HepG2 (cell line): ENCODE measurements around the gene SLC6A8. TPM values are rescaled to one million over a fixed set of nuclear protein-coding genes. Genes with fewer than 3 reads are reported as not detected.

Experiments
- ATAC-seq: fragments of 200-7000 bp; cut with Tn5 transposase; 3 replicates; pipeline ENCODE4 v1.9.1; 2020; ENCODE audit warnings: mild to moderate bottlenecking, moderate library complexity
- BruUV-seq: library from RNA; stranded (reverse); fragments of 400-500 nt; replicated peaks from 2 replicates; lab custom pipeline; 2021; lab: Mats Ljungman, UMichigan
- CTCF ChIA-PET: fragments of 300-600 bp; formaldehyde crosslinking; extraction: SDS; loops from one replicate; lab custom pipeline; 2021; ENCODE audit warnings: low total read pairs, inconsistent platforms, low intra/inter-chr PET ratio; lab: Yijun Ruan, JAX
- POLR2A ChIA-PET: fragments of 350-600 bp; sonication (Branson Sonifier 250); formaldehyde crosslinking; loops from one replicate; lab custom pipeline; 2020; ENCODE audit warnings: antibody characterized with exemption, inconsistent platforms; lab: Yijun Ruan, JAX
- DNase-seq: peaks from one replicate; pipeline ENCODE4 v3.0.0-alpha.2; 2015; ENCODE audit warnings: low spot score
- FAIRE-seq: peaks from 3 replicates; lab custom pipeline; 2011; peaks lifted over from hg19 to GRCh38; lab: Jason Lieb, UNC
- H2AFZ ChIP-seq: one replicate; pipeline ENCODE4 v1.6.1; 2011; ENCODE audit warnings: low read length, inconsistent platforms
- H3K27ac ChIP-seq: fragments of 300-600 bp; 3 replicates; pipeline ENCODE4 v1.8.0; 2011; ENCODE audit warnings: mixed run types, mild to moderate bottlenecking, mixed read lengths, low read length, inconsistent platforms; ENCODE audit not compliant: insufficient read depth; ENCODE audit errors: extremely low read length
- H3K27me3 ChIP-seq, 2 experiments: fragments of 200-600 bp in 1 of 2; 2 replicates in 1 of 2; 3 replicates in 1 of 2; pipeline versions ENCODE4 v1.6.0 to v1.8.0; 2011; ENCODE audit warnings: low read length in 2 of 2, mild to moderate bottlenecking in 2 of 2, moderate library complexity in 2 of 2, inconsistent platforms in 1 of 2; ENCODE audit not compliant: insufficient read depth in 2 of 2, control insufficient read depth in 1 of 2
- H3K36me3 ChIP-seq, 2 experiments: fragments of 200-600 bp in 1 of 2; replicated peaks in 1 of 2; 2 replicates in 1 of 2; 3 replicates in 1 of 2; pipeline versions ENCODE4 v1.5.1 to v1.8.0; 2011; ENCODE audit warnings: low read length in 2 of 2, inconsistent platforms in 1 of 2; ENCODE audit not compliant: insufficient read depth in 2 of 2, control insufficient read depth in 1 of 2
- H3K4me1 ChIP-seq: 2 replicates; pipeline ENCODE4 v1.5.1; 2012; ENCODE audit warnings: low read length, inconsistent platforms; ENCODE audit not compliant: insufficient read depth
- H3K4me2 ChIP-seq: 2 replicates; pipeline ENCODE4 v1.6.0; 2011; ENCODE audit warnings: low read depth, low read length, inconsistent platforms
- H3K4me3 ChIP-seq, 3 experiments: fragments of 200-600 bp in 1 of 3; sonication (generic), shearing (Covaris generic) in 1 of 3; replicated peaks in 1 of 3; 2 replicates each; pipeline ENCODE4 v1.5.1; 2011 to 2016; ENCODE audit warnings: low read length in 3 of 3, inconsistent platforms in 2 of 3, low read depth in 2 of 3, mild to moderate bottlenecking in 2 of 3, control low read depth in 1 of 3, mixed read lengths in 1 of 3; ENCODE audit not compliant: insufficient read depth in 1 of 3
- H3K79me2 ChIP-seq: one replicate; pipeline ENCODE4 v1.6.1; 2011; ENCODE audit warnings: low read length, inconsistent platforms; ENCODE audit not compliant: insufficient read depth
- H3K9ac ChIP-seq: 2 replicates; pipeline ENCODE4 v1.6.0; 2011; ENCODE audit warnings: mild to moderate bottlenecking, low read depth, low read length, inconsistent platforms; ENCODE audit not compliant: insufficient read depth
- H3K9me3 ChIP-seq: 2 replicates; pipeline ENCODE4 v1.5.1; 2012; ENCODE audit warnings: mild to moderate bottlenecking, low read length
- H4K20me1 ChIP-seq: 2 replicates; pipeline ENCODE4 v1.6.0; 2011; ENCODE audit warnings: inconsistent platforms, mild to moderate bottlenecking, low read length, moderate library complexity; ENCODE audit not compliant: insufficient read depth
- ATF7-NPFF ChIP-seq: sonication (generic); formaldehyde crosslinking; IDR thresholded peaks from 2 replicates; pipeline ENCODE4 v1.8.1; 2023; ENCODE audit warnings: mild to moderate bottlenecking, low read depth, missing genetic modification reagents, moderate library complexity
- DRAP1 ChIP-seq: IDR thresholded peaks from 2 replicates; pipeline ENCODE4 v1.6.1; 2016; ENCODE audit warnings: missing genetic modification reagents, missing compliant biosample characterization
- EED ChIP-seq: sonication (generic); formaldehyde crosslinking; IDR thresholded peaks from 2 replicates; pipeline ENCODE4 v1.5.0; 2020; ENCODE audit warnings: mild to moderate bottlenecking, missing genetic modification reagents
- FLYWCH1 ChIP-seq: sonication (generic); formaldehyde crosslinking; IDR thresholded peaks from 2 replicates; pipeline ENCODE4 v1.8.1; 2023; ENCODE audit warnings: mild to moderate bottlenecking, missing genetic modification reagents
- KLF11 ChIP-seq: IDR thresholded peaks from 2 replicates; pipeline ENCODE4 v1.6.1; 2016; ENCODE audit warnings: missing compliant biosample characterization
- KLF13 ChIP-seq: sonication (generic); formaldehyde crosslinking; IDR thresholded peaks from 2 replicates; pipeline ENCODE4 v1.4.0; 2020; ENCODE audit warnings: mild to moderate bottlenecking, missing genetic modification reagents
- LRRFIP1 ChIP-seq: sonication (generic); formaldehyde crosslinking; conservative IDR thresholded peaks from 2 replicates; pipeline ENCODE4 v1.4.0; 2020; ENCODE audit warnings: missing genetic modification reagents
- NFKB2 ChIP-seq: sonication (generic); formaldehyde crosslinking; IDR thresholded peaks from 2 replicates; pipeline ENCODE4 v1.4.0; 2020; ENCODE audit warnings: missing genetic modification reagents, borderline replicate concordance
- NFYC ChIP-seq: IDR thresholded peaks from 2 replicates; pipeline ENCODE4 v1.6.1; 2016; ENCODE audit warnings: missing genetic modification reagents, missing compliant biosample characterization
- NRL ChIP-seq: sonication (generic); formaldehyde crosslinking; IDR thresholded peaks from 2 replicates; pipeline ENCODE4 v1.5.0; 2020; ENCODE audit warnings: missing genetic modification reagents, mild to moderate bottlenecking, moderate library complexity, borderline replicate concordance
- POLR2G ChIP-seq: fragments of 200-400 bp; formaldehyde crosslinking; IDR thresholded peaks from 2 replicates; pipeline ENCODE4 v1.6.1; 2018; ENCODE audit warnings: mild to moderate bottlenecking, low read depth, low read length, moderate library complexity
- SNRNP70 ChIP-seq: fragments of 200-400 bp; formaldehyde crosslinking; IDR thresholded peaks from 2 replicates; pipeline ENCODE4 v1.6.1; 2017; ENCODE audit warnings: mild to moderate bottlenecking, low read depth, low read length, moderate library complexity
- SP140L ChIP-seq: sonication (generic); formaldehyde crosslinking; IDR thresholded peaks from 2 replicates; pipeline ENCODE4 v1.4.0; 2020; ENCODE audit warnings: missing genetic modification reagents, borderline replicate concordance
- TOE1 ChIP-seq: sonication (generic); formaldehyde crosslinking; IDR thresholded peaks from 2 replicates; pipeline ENCODE4 v1.4.0; 2020; ENCODE audit warnings: mild to moderate bottlenecking, missing genetic modification reagents
- ZNF552 ChIP-seq: sonication (generic); formaldehyde crosslinking; IDR thresholded peaks from 2 replicates; pipeline ENCODE4 v1.9.0; 2022; ENCODE audit warnings: missing genetic modification reagents, mild to moderate bottlenecking, borderline replicate concordance
- ZNF878 ChIP-seq: sonication (generic); formaldehyde crosslinking; IDR thresholded peaks from 2 replicates; pipeline ENCODE4 v1.8.1; 2023; ENCODE audit warnings: mild to moderate bottlenecking, missing genetic modification reagents, moderate library complexity
- WGBS: methylation state at CpG from one replicate; pipeline ENCODE4 v1.1.6; 2017; ENCODE audit warnings: low lambda C conversion rate; 5-methylcytosine and 5-hydroxymethylcytosine counted together
- in situ Hi-C: cut with HindIII; loops from 2 replicates; pipeline ENCODE4 v1.10.0; 2017; ENCODE audit warnings: low pct_unique_long_range_greater_than_20kb; ENCODE audit not compliant: extremely low pct_ligation_motif_present
- intact Hi-C: fragments of 100-400 bp; cut with micrococcal nuclease; formaldehyde crosslinking; loops from one replicate; pipeline ENCODE4 v1.10.0; 2022; ENCODE audit not compliant: unreplicated experiment
- polyA plus RNA-seq, 8 experiments: library from polyadenylated mRNA; depleted of rRNA in 3 of 8; stranded (reverse) in 7 of 8; unstranded in 1 of 8; fragments of >200 nt; fragmentation: Illumina TruSeq in 4 of 8; extraction: Trizol in 4 of 8; gene quantifications; 2 replicates each; pipeline versions ENCODE4 v1.2.1 to v1.2.3, GENCODE V29; 2011 to 2016; ENCODE audit warnings: low read depth in 4 of 8, missing spikeins in 1 of 8, mixed read lengths in 1 of 8; ENCODE audit not compliant: insufficient read depth in 1 of 8
- total RNA-seq, 5 experiments: library from RNA; depleted of rRNA; stranded (reverse); fragments of >200 nt; fragmentation: Illumina TruSeq; extraction: Trizol; gene quantifications; 2 replicates each; pipeline ENCODE4 v1.2.3, GENCODE V29; 2016; ENCODE audit warnings: low read depth in 1 of 5
- TF ChIP-seq, protein P1 (sequence below): sonication (generic); formaldehyde crosslinking; IDR thresholded peaks from 2 replicates; pipeline ENCODE4 v1.5.0; 2020; ENCODE audit warnings: missing genetic modification reagents
- TF ChIP-seq, protein P2 (sequence below): sonication (generic); formaldehyde crosslinking; IDR thresholded peaks from 2 replicates; pipeline ENCODE4 v1.5.0; 2020; ENCODE audit warnings: missing genetic modification reagents
- TF ChIP-seq, protein P3 (sequence below): sonication (generic); formaldehyde crosslinking; IDR thresholded peaks from 2 replicates; pipeline ENCODE4 v1.4.0; 2020; ENCODE audit warnings: missing genetic modification reagents

SLC6A8 gene
- total and polyA plus RNA-seq, 2 of the 13 experiments (the other 11 are each of a cell fraction or from before 2014, with no cell fraction given) = 13.9 to 176 TPM

GRCh38 chrX:153670748-153671588, 16.8 kb upstream of the SLC6A8 start:
- Histone ChIP-seq H3K27me3 (peaks cover 0 to 4% of the 10 kb centered on the region in 2 experiments; a peak in 1 of 5 replicates), H3K9me3 (no peaks in the 10 kb centered on the region), H3K27ac (no peak overlapping the region), H2AFZ (no peak overlapping the region), H3K9ac (no peak overlapping the region), H3K4me1 (peaks cover 65% of the 10 kb centered on the region), H3K79me2 (no peaks in the 10 kb centered on the region), H3K4me2 (no peak overlapping the region), H3K36me3 (no peaks in the 10 kb centered on the region), H3K4me3 (no peak overlapping the region), H4K20me1 (no peaks in the 10 kb centered on the region)
- in situ Hi-C loops = loop anchor here (25.0 kb wide), 1 partner anchor 709 kb away; no protein-coding TSS in a partner anchor
- intact Hi-C loops = no loop called here
- FAIRE-seq (no peak), DNase-seq (no peak), ATAC-seq (no peak)
- 57% methylated on average over 3 of the region's 23 CpGs for WGBS
- TF ChIP-seq NRL (CRISPR knock-in tag) = no peak
- no peak for TF ChIP-seq ZNF552 (CRISPR knock-in tag)
- TF ChIP-seq NFYC (CRISPR knock-in tag) = no peak
- no peak for TF ChIP-seq FLYWCH1
- no peak for TF ChIP-seq ATF7-NPFF (CRISPR knock-in tag)
- no peak for TF ChIP-seq EED (CRISPR knock-in tag)
- TF ChIP-seq, protein P1, sequence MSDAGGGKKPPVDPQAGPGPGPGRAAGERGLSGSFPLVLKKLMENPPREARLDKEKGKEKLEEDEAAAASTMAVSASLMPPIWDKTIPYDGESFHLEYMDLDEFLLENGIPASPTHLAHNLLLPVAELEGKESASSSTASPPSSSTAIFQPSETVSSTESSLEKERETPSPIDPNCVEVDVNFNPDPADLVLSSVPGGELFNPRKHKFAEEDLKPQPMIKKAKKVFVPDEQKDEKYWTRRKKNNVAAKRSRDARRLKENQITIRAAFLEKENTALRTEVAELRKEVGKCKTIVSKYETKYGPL (CRISPR knock-in tag) = no peak
- no peak for TF ChIP-seq KLF13 (CRISPR knock-in tag)
- no peak for TF ChIP-seq TOE1
- TF ChIP-seq, protein P2, sequence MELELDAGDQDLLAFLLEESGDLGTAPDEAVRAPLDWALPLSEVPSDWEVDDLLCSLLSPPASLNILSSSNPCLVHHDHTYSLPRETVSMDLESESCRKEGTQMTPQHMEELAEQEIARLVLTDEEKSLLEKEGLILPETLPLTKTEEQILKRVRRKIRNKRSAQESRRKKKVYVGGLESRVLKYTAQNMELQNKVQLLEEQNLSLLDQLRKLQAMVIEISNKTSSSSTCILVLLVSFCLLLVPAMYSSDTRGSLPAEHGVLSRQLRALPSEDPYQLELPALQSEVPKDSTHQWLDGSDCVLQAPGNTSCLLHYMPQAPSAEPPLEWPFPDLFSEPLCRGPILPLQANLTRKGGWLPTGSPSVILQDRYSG = no peak
- no peak for TF ChIP-seq SP140L (CRISPR knock-in tag)
- TF ChIP-seq, protein P3, sequence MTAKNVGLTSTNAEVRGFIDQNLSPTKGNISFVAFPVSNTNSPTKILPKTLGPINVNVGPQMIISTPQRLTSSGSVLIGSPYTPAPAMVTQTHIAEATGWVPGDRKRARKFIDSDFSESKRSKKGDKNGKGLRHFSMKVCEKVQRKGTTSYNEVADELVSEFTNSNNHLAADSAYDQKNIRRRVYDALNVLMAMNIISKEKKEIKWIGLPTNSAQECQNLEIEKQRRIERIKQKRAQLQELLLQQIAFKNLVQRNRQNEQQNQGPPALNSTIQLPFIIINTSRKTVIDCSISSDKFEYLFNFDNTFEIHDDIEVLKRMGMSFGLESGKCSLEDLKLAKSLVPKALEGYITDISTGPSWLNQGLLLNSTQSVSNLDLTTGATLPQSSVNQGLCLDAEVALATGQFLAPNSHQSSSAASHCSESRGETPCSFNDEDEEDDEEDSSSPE (CRISPR knock-in tag) = no peak
- TF ChIP-seq NFKB2 = no peak
- no peak for TF ChIP-seq LRRFIP1 (CRISPR knock-in tag)
- TF ChIP-seq DRAP1 (CRISPR knock-in tag) = no peak
- no peak for TF ChIP-seq ZNF878 (CRISPR knock-in tag)
- TF ChIP-seq KLF11 = no peak
- TF ChIP-seq SNRNP70 = no peak
- TF ChIP-seq POLR2G = no peak
- no TSS peak for BruUV-seq
- CTCF ChIA-PET = no interaction called here
- POLR2A ChIA-PET = no interaction called here
